ENCODE results near the gene C9orf72.

- TF ChIP-seq, protein P1, sequence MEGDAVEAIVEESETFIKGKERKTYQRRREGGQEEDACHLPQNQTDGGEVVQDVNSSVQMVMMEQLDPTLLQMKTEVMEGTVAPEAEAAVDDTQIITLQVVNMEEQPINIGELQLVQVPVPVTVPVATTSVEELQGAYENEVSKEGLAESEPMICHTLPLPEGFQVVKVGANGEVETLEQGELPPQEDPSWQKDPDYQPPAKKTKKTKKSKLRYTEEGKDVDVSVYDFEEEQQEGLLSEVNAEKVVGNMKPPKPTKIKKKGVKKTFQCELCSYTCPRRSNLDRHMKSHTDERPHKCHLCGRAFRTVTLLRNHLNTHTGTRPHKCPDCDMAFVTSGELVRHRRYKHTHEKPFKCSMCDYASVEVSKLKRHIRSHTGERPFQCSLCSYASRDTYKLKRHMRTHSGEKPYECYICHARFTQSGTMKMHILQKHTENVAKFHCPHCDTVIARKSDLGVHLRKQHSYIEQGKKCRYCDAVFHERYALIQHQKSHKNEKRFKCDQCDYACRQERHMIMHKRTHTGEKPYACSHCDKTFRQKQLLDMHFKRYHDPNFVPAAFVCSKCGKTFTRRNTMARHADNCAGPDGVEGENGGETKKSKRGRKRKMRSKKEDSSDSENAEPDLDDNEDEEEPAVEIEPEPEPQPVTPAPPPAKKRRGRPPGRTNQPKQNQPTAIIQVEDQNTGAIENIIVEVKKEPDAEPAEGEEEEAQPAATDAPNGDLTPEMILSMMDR (IDR thresholded peaks at IDR 0.05; ENCODE audit: insufficient read depth, low read length, poor library complexity, severe bottlenecking), result no peak
- no peak for TF ChIP-seq EZH2phosphoT487 (conservative IDR thresholded peaks at IDR 0.05; ENCODE audit: low read length)
Measured at GRCh38 chr9:27565696-27566095, 7.6 kb downstream of the C9orf72 start.
